ENCODE measurements around the gene NLRC5.

- TF ChIP-seq CTCF (IDR thresholded peaks at IDR 0.05) (no peak), POLR2A (IDR thresholded peaks at IDR 0.05) (no peak), EP300 (IDR thresholded peaks at IDR 0.05) (no peak), POLR2AphosphoS5 (IDR thresholded peaks at IDR 0.05) (no peak)
These were observed 71.1 kb downstream of the NLRC5 start for GRCh38 chr16:57060323-57061083.
